ENCODE measurements around the gene KRTAP2-1.

GRCh38 chr17:41013181-41013580, 33.9 kb downstream of the KRTAP2-1 start:
- TF ChIP-seq, protein P1, sequence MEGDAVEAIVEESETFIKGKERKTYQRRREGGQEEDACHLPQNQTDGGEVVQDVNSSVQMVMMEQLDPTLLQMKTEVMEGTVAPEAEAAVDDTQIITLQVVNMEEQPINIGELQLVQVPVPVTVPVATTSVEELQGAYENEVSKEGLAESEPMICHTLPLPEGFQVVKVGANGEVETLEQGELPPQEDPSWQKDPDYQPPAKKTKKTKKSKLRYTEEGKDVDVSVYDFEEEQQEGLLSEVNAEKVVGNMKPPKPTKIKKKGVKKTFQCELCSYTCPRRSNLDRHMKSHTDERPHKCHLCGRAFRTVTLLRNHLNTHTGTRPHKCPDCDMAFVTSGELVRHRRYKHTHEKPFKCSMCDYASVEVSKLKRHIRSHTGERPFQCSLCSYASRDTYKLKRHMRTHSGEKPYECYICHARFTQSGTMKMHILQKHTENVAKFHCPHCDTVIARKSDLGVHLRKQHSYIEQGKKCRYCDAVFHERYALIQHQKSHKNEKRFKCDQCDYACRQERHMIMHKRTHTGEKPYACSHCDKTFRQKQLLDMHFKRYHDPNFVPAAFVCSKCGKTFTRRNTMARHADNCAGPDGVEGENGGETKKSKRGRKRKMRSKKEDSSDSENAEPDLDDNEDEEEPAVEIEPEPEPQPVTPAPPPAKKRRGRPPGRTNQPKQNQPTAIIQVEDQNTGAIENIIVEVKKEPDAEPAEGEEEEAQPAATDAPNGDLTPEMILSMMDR (IDR thresholded peaks at IDR 0.05; ENCODE audit: borderline replicate concordance, extremely low read depth, low read length, poor library complexity, severe bottlenecking) = no peak
- no peak for TF ChIP-seq EZH2 (IDR thresholded peaks at IDR 0.05; ENCODE audit: borderline replicate concordance, low read depth, low read length, severe bottlenecking)
